ENCODE results near the gene FXN. TPM values are rescaled to one million over a fixed set of nuclear protein-coding genes. Genes with fewer than 3 reads are reported as not detected.

The FXN gene
- total and polyA plus RNA-seq, 12 donors: 10.3 to 38.7 (median 22.0) TPM

- Histone ChIP-seq H3K4me1 (replicated peaks in 1 of 2) (peaks cover 0 to 14% of the 10 kb centered on the region in 2 donors), H3K36me3 (replicated peaks in 1 of 2) (no peaks in the 10 kb centered on the region), H3K27ac (peak overlapping the region in 1 of 5 donors; percentile 86), H3K4me3 (no peak overlapping the region), H3K9me3 (replicated peaks in 1 of 3) (no peaks in the 10 kb centered on the region), H3K27me3 (no peaks in the 10 kb centered on the region)
- 84 to 93% (median 89%) methylated on average over 4 of the region's 4 CpGs for WGBS, 4 donors
- no peak for DNase-seq
- no peak for TF ChIP-seq POLR2A (IDR thresholded peaks at IDR 0.05)
- no peak for TF ChIP-seq CTCF (IDR thresholded peaks at IDR 0.05)
- intact Hi-C loops (cut with DNase I): loop anchor here in 1 of 2 donors (10.0 kb wide), 1 partner anchor 68 kb away; no protein-coding TSS in a partner anchor
These were observed 96.8 kb downstream of the FXN start for GRCh38 chr9:69132361-69132760.

- no peaks in the 10 kb centered on the region for H3K36me3 ChIP-seq (replicated peaks in 1 of 2)
- peaks cover 0 to 14% of the 10 kb centered on the region in 2 donors for H3K4me1 ChIP-seq (replicated peaks in 1 of 2)
- no peak overlapping the region for H3K4me3 ChIP-seq
- no peaks in the 10 kb centered on the region for H3K9me3 ChIP-seq (replicated peaks in 1 of 3)
- H3K27ac ChIP-seq: no peak overlapping the region
- no peaks in the 10 kb centered on the region for H3K27me3 ChIP-seq
- peak in 1 of 7 donors; percentile 8 for DNase-seq
- WGBS, 4 donors: 89 to 95% (median 92%) methylated on average over 6 of the region's 6 CpGs
- intact Hi-C loops (cut with DNase I): loop anchor here in 1 of 2 donors (10.0 kb wide), 1 partner anchor 70 kb away; no protein-coding TSS in a partner anchor
- no peak for TF ChIP-seq POLR2A (IDR thresholded peaks at IDR 0.05)
- no peak for TF ChIP-seq CTCF (IDR thresholded peaks at IDR 0.05)
These were observed 98.9 kb downstream of the FXN start for GRCh38 chr9:69134412-69134811.

DNA sequence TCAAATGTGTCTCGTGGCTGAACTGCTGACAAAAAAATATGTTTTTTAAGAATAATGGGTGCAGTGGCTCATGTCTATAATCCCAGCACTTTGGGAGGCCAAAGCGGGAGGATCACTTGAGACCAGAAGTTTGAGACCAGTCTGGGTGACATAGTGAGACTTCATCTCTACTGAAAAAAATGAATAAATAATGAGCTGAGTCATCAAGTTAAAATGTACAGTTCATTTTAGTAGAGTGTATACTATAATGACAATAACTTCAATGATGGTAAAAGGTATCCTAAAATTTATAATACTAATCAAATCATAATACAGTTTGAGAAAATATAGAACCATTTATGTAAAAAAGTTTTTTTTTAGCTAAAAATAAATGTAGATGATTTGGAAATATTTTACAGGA, 100.6 kb downstream of the FXN start:
- Histone ChIP-seq H3K4me3 (no peak overlapping the region), H3K9me3 (replicated peaks in 1 of 3) (no peaks in the 10 kb centered on the region), H3K27me3 (no peaks in the 10 kb centered on the region), H3K4me1 (replicated peaks in 1 of 2) (peaks cover 0 to 4% of the 10 kb centered on the region in 2 donors), H3K36me3 (replicated peaks in 1 of 2) (no peaks in the 10 kb centered on the region), H3K27ac (no peak overlapping the region)
- intact Hi-C loops (cut with DNase I): loop anchor here in 1 of 2 donors (10.0 kb wide), 1 partner anchor 71 kb away; no protein-coding TSS in a partner anchor
- 90 to 100% (median 93%) methylated on average over 2 of the region's 2 CpGs for WGBS, 4 donors
- no peak for DNase-seq
- TF ChIP-seq POLR2A (IDR thresholded peaks at IDR 0.05): no peak
- TF ChIP-seq CTCF (IDR thresholded peaks at IDR 0.05): no peak

DNA sequence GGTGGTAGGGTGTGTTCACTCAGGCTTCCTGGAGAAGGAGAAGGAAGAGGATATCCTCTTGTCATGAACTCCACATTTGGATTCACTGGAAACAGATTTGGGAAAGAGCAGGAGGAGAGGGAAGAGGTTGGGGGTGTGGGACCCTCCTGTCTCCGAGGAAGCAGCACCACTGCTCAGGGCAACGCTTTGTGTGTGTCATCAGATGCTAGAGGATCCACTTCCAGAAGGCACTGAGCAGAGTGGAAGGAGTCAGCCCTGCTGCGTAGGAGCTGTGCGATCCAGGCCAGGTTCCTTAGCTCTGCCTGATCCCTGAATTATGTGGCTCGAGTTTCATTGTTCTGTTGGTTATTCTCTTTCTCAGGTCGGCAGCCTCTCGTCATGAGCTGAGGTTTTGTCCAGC, 101.2 kb downstream of the FXN start:
- 77 to 84% (median 80%) methylated on average over 7 of the region's 7 CpGs for WGBS, 4 donors
- DNase-seq: peak in 1 of 7 donors; percentile 9
- TF ChIP-seq POLR2A (IDR thresholded peaks at IDR 0.05) (no peak), CTCF (IDR thresholded peaks at IDR 0.05) (no peak)
- no peak overlapping the region for H3K4me3 ChIP-seq
- H3K9me3 ChIP-seq (replicated peaks in 1 of 3): no peaks in the 10 kb centered on the region
- no peaks in the 10 kb centered on the region for H3K27me3 ChIP-seq
- H3K27ac ChIP-seq: peak overlapping the region in 1 of 5 donors; percentile 52
- H3K4me1 ChIP-seq (replicated peaks in 1 of 2): no peaks in the 10 kb centered on the region
- no peaks in the 10 kb centered on the region for H3K36me3 ChIP-seq (replicated peaks in 1 of 2)
- intact Hi-C loops (cut with DNase I): loop anchor here in 1 of 2 donors (10.0 kb wide), 1 partner anchor 72 kb away; no protein-coding TSS in a partner anchor
